Measurements from ENCODE around the gene TENM3. TPM values are rescaled to one million over a fixed set of nuclear protein-coding genes. Genes with fewer than 3 reads are reported as not detected.

TENM3 gene
- total RNA-seq, 2 experiments from 2014 or later: not detected

DNA sequence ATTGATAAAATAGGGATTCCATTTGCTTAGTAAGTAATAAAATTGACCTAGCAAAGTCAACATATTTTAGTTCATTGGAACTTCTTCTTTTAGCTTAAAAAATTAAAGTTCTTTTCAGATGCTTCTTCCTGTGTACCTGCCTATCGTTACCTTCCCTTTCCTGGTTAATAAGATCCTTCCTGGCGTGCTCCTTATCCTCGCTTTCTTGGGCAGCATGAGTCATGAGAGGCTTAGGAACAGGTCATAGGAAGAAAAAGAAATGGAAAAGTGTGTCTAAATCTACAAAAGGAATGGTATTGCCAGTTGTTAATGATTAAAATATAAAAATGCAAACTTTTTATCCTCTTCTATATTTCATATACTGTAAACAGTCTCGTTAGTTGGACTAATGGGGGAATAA is 503.7 kb downstream of the TENM3 start:
- CTCF ChIA-PET: no interaction called here
- Mint-ChIP-seq H3K4me3 (no peak overlapping the region), H3K4me1 (ENCODE audit: low read depth) (no peaks in the 10 kb centered on the region)

GRCh38 chr4:182748283-182748682 is 505.1 kb downstream of the TENM3 start:
- ATAC-seq: no peak

More for the DNA sequence above, 503.7 kb downstream of the TENM3 start:
- POLR2A ChIA-PET: no interaction called here
- Mint-ChIP-seq H3K36me3 (ENCODE audit: low read depth) (no peaks in the 10 kb centered on the region), H3K9me3 (no peaks in the 10 kb centered on the region), H3K27me3 (no peaks in the 10 kb centered on the region), H3K27ac (no peak overlapping the region)
- intact Hi-C loops (cut with micrococcal nuclease): no loop called here
- no peak for TF ChIP-seq CTCF (IDR thresholded peaks at IDR 0.05)
- no peak for ATAC-seq
- DNase-seq: no peak

DNA sequence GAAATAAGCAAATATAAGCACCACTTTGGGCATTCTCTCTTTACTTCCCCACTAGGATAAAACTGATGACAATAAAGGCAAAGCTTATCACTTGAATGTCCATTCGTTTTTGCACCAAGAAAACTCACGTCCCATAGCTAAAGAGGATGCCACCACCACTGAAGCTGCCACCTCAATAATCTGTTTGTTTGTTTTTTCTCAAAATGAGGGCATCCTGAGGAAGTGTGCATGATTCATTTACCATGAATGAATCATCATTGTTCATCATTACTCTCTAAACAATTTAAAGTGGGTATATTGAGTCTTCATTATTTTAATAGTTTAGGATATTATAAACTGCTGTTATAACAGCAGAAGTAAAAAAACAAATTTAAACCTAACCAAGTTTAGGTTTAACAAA is 505.7 kb downstream of the TENM3 start:
- DNase-seq: no peak
- Mint-ChIP-seq H3K36me3 (ENCODE audit: low read depth) (no peaks in the 10 kb centered on the region), H3K9me3 (no peaks in the 10 kb centered on the region), H3K27me3 (no peaks in the 10 kb centered on the region), H3K27ac (no peak overlapping the region), H3K4me3 (no peak overlapping the region), H3K4me1 (ENCODE audit: low read depth) (no peaks in the 10 kb centered on the region)
- CTCF ChIA-PET: interaction anchor here (1.4 kb wide), 1 partner anchor 13 kb away, joined by 3 read pairs; no protein-coding TSS in a partner anchor
- POLR2A ChIA-PET: no interaction called here
- TF ChIP-seq CTCF (IDR thresholded peaks at IDR 0.05): no peak
- no peak for ATAC-seq
- intact Hi-C loops (cut with micrococcal nuclease): no loop called here

More at GRCh38 chr4:182748283-182748682, 505.1 kb downstream of the TENM3 start:
- Mint-ChIP-seq H3K27ac (no peak overlapping the region), H3K4me1 (ENCODE audit: low read depth) (no peaks in the 10 kb centered on the region), H3K9me3 (no peaks in the 10 kb centered on the region), H3K27me3 (no peaks in the 10 kb centered on the region), H3K36me3 (ENCODE audit: low read depth) (no peaks in the 10 kb centered on the region), H3K4me3 (no peak overlapping the region)
- TF ChIP-seq CTCF (IDR thresholded peaks at IDR 0.05): no peak
- ChIA-PET POLR2A (no interaction called here), CTCF (interaction anchor here (1.4 kb wide), 1 partner anchor 13 kb away, joined by 3 read pairs; no protein-coding TSS in a partner anchor)
- DNase-seq: no peak
- intact Hi-C loops (cut with micrococcal nuclease): no loop called here

- no peak for DNase-seq
- TF ChIP-seq CTCF (IDR thresholded peaks at IDR 0.05): no peak
- POLR2A ChIA-PET: no interaction called here
- intact Hi-C loops (cut with micrococcal nuclease): no loop called here
- ATAC-seq: no peak
- Mint-ChIP-seq H3K36me3 (ENCODE audit: low read depth) (no peaks in the 10 kb centered on the region), H3K4me3 (no peak overlapping the region), H3K27me3 (peaks cover 1% of the 10 kb centered on the region), H3K27ac (no peak overlapping the region), H3K4me1 (ENCODE audit: low read depth) (no peaks in the 10 kb centered on the region), H3K9me3 (no peaks in the 10 kb centered on the region)
- CTCF ChIA-PET: no interaction called here
These were observed 506.5 kb downstream of the TENM3 start for GRCh38 chr4:182749667-182750167.

DNA sequence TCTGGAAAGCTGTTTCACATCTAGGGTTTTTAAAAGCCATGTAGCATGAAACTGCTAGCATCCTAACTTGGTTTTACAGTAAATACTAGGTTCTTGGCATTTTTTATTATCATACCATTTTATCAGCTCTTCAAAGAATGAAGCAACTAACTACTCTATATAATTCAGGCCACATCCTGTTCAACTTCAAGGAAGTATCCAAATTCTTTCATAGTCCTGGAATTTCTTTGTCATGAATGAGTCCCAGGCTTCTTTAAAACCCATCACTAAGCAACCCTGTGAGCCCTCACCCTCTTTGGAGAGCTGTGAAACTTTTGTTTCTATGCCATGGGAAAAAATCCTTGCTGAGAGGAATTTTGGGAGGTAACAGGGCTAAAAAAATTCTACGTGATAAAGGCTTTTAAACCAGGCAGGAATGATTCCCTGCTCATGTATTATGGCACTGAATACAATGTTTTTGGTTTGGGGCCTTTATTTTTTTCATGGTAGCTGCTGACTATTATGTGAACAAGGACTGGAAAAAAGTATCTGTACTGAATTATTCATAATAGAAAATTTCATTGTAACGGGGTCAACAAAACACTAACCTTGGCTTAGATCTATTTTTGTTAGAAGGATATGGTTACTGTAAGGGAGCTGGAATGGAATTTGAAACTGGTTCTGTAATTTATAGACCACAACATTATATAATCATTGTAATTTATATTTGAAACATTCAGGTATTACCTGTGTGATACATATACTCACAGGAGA is 509.1 kb downstream of the TENM3 start:
- intact Hi-C loops (cut with micrococcal nuclease): no loop called here
- POLR2A ChIA-PET: no interaction called here

More for the DNA sequence above, 509.1 kb downstream of the TENM3 start:
- H3K36me3 Mint-ChIP-seq (ENCODE audit: low read depth): no peaks in the 10 kb centered on the region
- ATAC-seq (no peak), DNase-seq (no peak)
- TF ChIP-seq CTCF (IDR thresholded peaks at IDR 0.05): no peak
- H3K9me3 Mint-ChIP-seq: no peaks in the 10 kb centered on the region
- peaks cover 1% of the 10 kb centered on the region for H3K27me3 Mint-ChIP-seq
- CTCF ChIA-PET: interaction anchor here (0.5 kb wide), 1 partner anchor 135 kb away, joined by 3 read pairs; no protein-coding TSS in a partner anchor
- no peak overlapping the region for H3K4me3 Mint-ChIP-seq
- H3K4me1 Mint-ChIP-seq (ENCODE audit: low read depth): no peaks in the 10 kb centered on the region
- no peak overlapping the region for H3K27ac Mint-ChIP-seq

Measured in activated CD8-positive, alpha-beta T cell treated with anti-CD3 and anti-CD28 coated beads for 36 hours (primary cell).